Colonic mucosa (tissue), 4 donors: ENCODE results near the gene MAK. TPM values are rescaled to one million over a fixed set of nuclear protein-coding genes. Genes with fewer than 3 reads are reported as not detected.
"Not testable (repeated sequence)": the region's sequence is repeated elsewhere in the genome, so short reads cannot be mapped to it uniquely, and the experiment has no call there.

Experiments used
- DNase-seq: peaks from one replicate; pipeline ENCODE4 v3.0.0-alpha.2; 2020
- H3K27ac ChIP-seq: fragments of 200-600 bp; one replicate; pipeline ENCODE4 v1.8.0; 2021
- H3K27me3 ChIP-seq: fragments of 200-600 bp; one replicate; pipeline ENCODE4 v1.8.0; 2021
- H3K36me3 ChIP-seq: fragments of 200-600 bp; one replicate; pipeline ENCODE4 v1.8.0; 2021
- H3K4me1 ChIP-seq: fragments of 200-600 bp; one replicate; pipeline ENCODE4 v1.8.0; 2021; ENCODE audit warnings: mild to moderate bottlenecking
- H3K4me3 ChIP-seq: fragments of 200-600 bp; one replicate; pipeline ENCODE4 v1.8.0; 2021
- H3K9ac ChIP-seq, 2 donors: one replicate each; pipeline ENCODE4 v1.7.0; 2013; ENCODE audit warnings: control low read depth in 2 of 2, low read depth in 2 of 2, low read length in 2 of 2
- H3K9me3 ChIP-seq: fragments of 200-600 bp; one replicate; pipeline ENCODE4 v1.8.0; 2021
- intact Hi-C: fragments of 100-400 bp; cut with DNase I; formaldehyde crosslinking; loops from one replicate; pipeline ENCODE4 v1.14.1; 2022
- total RNA-seq, 2 donors: library from RNA; stranded (reverse); fragmentation: NEBNext Ultra II Directional in 1 of 2; extraction: Animal tissue kit (Norgen Biotek cat#: 25700) in 1 of 2; gene quantifications; one replicate each; pipeline ENCODE4 v1.2.1, GENCODE V29; 2021
- TF ChIP-seq, protein P1 (sequence below): fragments of 200-600 bp; IDR thresholded peaks from one replicate; pipeline ENCODE4 v1.8.0; 2022; ENCODE audit warnings: antibody characterized with exemption, mild to moderate bottlenecking
- donor health status: healthy.
- donor health status: DM: no; HTN: no; CAD: no.
- donor health status: DM: no; HTN: no; CAD: no.

The MAK gene
- total RNA-seq, 2 donors from 2014 or later = not detected

- Histone ChIP-seq H3K36me3 (no peaks in the 10 kb centered on the region), H3K9me3 (no peaks in the 10 kb centered on the region), H3K27ac (no peak overlapping the region), H3K4me3 (no peak overlapping the region), H3K9ac (no peak overlapping the region), H3K27me3 (peaks cover 37% of the 10 kb centered on the region), H3K4me1 (no peaks in the 10 kb centered on the region)
- TF ChIP-seq, protein P1, sequence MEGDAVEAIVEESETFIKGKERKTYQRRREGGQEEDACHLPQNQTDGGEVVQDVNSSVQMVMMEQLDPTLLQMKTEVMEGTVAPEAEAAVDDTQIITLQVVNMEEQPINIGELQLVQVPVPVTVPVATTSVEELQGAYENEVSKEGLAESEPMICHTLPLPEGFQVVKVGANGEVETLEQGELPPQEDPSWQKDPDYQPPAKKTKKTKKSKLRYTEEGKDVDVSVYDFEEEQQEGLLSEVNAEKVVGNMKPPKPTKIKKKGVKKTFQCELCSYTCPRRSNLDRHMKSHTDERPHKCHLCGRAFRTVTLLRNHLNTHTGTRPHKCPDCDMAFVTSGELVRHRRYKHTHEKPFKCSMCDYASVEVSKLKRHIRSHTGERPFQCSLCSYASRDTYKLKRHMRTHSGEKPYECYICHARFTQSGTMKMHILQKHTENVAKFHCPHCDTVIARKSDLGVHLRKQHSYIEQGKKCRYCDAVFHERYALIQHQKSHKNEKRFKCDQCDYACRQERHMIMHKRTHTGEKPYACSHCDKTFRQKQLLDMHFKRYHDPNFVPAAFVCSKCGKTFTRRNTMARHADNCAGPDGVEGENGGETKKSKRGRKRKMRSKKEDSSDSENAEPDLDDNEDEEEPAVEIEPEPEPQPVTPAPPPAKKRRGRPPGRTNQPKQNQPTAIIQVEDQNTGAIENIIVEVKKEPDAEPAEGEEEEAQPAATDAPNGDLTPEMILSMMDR = no peak
- DNase-seq = no peak
- intact Hi-C loops = no loop called here
These were observed 45.2 kb upstream of the MAK start for GRCh38 chr6:10883312-10884244.

DNA sequence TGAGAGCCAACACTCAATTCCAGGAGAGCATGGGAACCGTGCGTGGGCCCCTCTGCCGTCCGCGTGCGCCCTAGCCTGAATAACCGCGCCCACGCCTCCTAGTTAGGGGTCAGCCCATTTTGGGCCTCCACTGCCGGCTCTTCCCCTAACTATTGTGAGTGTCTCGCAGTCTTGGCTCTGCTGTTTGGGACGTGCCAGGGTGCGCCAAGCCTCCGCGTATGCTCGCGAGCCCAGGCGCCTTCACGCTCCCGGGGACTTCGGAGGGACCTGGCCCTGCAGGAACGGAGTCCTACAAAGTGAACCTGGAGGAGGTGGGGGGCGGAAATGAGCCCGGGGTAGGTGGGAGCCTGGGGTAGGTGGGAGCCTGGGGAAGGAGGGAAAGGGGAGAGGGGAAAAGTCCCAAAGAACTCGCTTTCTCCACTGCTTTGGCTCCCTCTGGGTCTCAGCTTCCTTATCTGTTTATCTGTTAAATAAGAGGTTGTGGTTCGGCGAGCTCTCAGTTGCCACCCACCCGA is 44.4 kb upstream of the MAK start:
- DNase-seq = no peak
- no peaks in the 10 kb centered on the region for H3K4me1 ChIP-seq
- intact Hi-C loops = no loop called here
- peaks cover 37% of the 10 kb centered on the region for H3K27me3 ChIP-seq
- H3K27ac ChIP-seq = no peak overlapping the region
- no peak overlapping the region for H3K9ac ChIP-seq
- H3K9me3 ChIP-seq = no peaks in the 10 kb centered on the region
- H3K36me3 ChIP-seq = no peaks in the 10 kb centered on the region
- TF ChIP-seq, protein P1 = no peak
- H3K4me3 ChIP-seq = no peak overlapping the region

- H3K4me1 ChIP-seq, intact Hi-C loops, H3K9ac ChIP-seq, H3K36me3 ChIP-seq, H3K4me3 ChIP-seq, H3K9me3 ChIP-seq, H3K27ac ChIP-seq, DNase-seq: not testable (repeated sequence)
- H3K27me3 ChIP-seq = peaks cover 37% of the 10 kb centered on the region
These were observed 43.9 kb upstream of the MAK start for GRCh38 chr6:10882253-10882630.

DNA sequence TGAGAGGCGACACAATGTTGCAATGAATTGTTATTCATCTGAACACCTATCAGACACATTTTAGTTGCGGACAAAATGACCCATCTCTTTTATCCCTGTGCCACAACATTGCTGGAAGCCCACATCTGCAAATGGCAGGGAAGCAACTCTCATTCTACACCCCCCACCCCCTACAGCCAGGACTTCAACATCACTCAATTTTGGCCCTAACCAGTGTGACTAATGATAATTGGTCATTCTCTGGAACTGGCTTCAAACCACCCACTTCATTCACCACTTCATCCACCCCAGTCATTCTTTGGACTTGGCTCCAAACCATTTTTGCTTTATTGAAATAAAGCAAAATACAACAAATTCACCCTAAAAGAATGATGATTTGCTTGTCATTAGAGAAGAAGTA is 42.0 kb upstream of the MAK start:
- Histone ChIP-seq H3K27ac (no peak overlapping the region), H3K4me3 (no peak overlapping the region), H3K9me3 (no peaks in the 10 kb centered on the region), H3K27me3 (peaks cover 31% of the 10 kb centered on the region), H3K9ac (no peak overlapping the region), H3K4me1 (no peaks in the 10 kb centered on the region), H3K36me3 (no peaks in the 10 kb centered on the region)
- TF ChIP-seq, protein P1 = no peak
- DNase-seq = no peak
- intact Hi-C loops = no loop called here

GRCh38 chr6:10877871-10878270 is 39.5 kb upstream of the MAK start:
- intact Hi-C loops = no loop called here

More at GRCh38 chr6:10877871-10878270, 39.5 kb upstream of the MAK start:
- no peaks in the 10 kb centered on the region for H3K9me3 ChIP-seq
- H3K4me1 ChIP-seq = no peaks in the 10 kb centered on the region
- H3K36me3 ChIP-seq = no peaks in the 10 kb centered on the region
- peaks cover 13% of the 10 kb centered on the region for H3K27me3 ChIP-seq
- TF ChIP-seq, protein P1 = no peak
- H3K4me3 ChIP-seq = no peak overlapping the region
- H3K27ac ChIP-seq = no peak overlapping the region
- no peak overlapping the region for H3K9ac ChIP-seq
- DNase-seq = no peak
